G401 (cell line): ENCODE data around the gene ZNF768. TPM values are rescaled to one million over a fixed set of nuclear protein-coding genes. Genes with fewer than 3 reads are reported as not detected.
A peak's percentile ranks its signal among the peaks of the same experiment; 100 is the strongest.

Experiments
- DNase-seq: peaks from one replicate; pipeline ENCODE4 v3.0.0-alpha.2; 2015; ENCODE audit warnings: low spot score
- in situ Hi-C: cut with HindIII; loops from 2 replicates; pipeline ENCODE4 v1.10.0; 2016; ENCODE audit warnings: low sequenced_read_pairs, mixed read lengths
- total RNA-seq: library from RNA; depleted of rRNA; stranded (reverse); fragments of >200 nt; shearing (Covaris generic); gene quantifications from 2 replicates; pipeline ENCODE4 v1.2.3, GENCODE V29; 2014

The ZNF768 gene
- total RNA-seq, 1 experiment from 2014 or later: 96.8 TPM

DNA sequence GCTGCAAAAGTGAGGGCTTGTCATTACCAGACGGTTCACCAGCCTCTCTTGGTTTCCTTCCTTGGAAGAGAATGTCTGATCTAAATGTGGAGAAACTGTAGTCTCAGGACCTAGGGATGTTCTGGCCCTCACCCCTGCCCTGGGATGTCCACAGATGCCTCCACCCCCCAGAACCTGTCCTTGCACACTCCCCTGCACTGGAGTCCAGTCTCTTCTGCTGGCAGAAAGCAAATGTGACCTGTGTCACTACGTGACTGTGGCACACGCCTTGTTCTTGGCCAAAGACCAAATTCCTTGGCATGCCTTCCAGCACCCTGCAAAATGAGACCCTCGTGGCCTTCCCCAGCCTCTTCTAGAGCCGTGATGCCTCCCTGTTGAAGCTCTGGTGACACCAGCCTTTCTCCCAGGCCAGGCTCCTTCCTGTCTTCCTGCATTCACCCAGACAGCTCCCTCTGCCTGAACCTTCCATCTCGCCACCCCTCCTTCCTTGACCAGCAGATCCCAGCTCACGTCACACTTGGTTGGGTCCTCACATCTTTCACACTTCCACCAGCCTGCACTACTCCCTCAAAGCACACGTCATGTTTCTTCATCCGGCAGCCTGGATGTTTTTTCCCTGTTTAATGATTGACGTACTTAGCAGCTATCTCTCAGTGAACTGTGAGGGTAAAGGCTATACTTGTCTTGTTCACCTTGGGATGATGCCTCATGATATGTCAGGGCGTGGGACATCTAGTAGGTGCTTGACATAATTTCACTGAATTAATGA, 4.3 kb downstream of the ZNF768 start:
- no peak for DNase-seq

DNA sequence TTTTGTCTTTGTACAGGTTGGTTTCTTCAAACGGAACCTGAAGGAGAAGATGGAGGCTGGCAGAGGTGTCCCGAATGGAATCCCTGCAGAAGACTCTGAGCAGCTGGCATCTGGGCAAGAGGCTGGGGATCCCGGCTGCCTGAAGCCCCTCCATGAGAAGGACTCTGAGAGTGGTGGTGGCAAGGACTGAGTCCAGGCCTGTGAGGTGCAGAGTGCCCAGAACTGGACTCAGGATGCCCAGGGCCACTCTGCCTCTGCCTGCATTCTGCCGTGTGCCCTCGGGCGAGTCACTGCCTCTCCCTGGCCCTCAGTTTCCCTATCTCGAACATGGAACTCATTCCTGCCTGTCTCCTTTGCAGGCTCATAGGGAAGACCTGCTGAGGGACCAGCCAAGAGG, 4.9 kb downstream of the ZNF768 start:
- in situ Hi-C loops: no loop called here
- no peak for DNase-seq

More for the DNA sequence above, 4.3 kb downstream of the ZNF768 start:
- in situ Hi-C loops: no loop called here

DNA sequence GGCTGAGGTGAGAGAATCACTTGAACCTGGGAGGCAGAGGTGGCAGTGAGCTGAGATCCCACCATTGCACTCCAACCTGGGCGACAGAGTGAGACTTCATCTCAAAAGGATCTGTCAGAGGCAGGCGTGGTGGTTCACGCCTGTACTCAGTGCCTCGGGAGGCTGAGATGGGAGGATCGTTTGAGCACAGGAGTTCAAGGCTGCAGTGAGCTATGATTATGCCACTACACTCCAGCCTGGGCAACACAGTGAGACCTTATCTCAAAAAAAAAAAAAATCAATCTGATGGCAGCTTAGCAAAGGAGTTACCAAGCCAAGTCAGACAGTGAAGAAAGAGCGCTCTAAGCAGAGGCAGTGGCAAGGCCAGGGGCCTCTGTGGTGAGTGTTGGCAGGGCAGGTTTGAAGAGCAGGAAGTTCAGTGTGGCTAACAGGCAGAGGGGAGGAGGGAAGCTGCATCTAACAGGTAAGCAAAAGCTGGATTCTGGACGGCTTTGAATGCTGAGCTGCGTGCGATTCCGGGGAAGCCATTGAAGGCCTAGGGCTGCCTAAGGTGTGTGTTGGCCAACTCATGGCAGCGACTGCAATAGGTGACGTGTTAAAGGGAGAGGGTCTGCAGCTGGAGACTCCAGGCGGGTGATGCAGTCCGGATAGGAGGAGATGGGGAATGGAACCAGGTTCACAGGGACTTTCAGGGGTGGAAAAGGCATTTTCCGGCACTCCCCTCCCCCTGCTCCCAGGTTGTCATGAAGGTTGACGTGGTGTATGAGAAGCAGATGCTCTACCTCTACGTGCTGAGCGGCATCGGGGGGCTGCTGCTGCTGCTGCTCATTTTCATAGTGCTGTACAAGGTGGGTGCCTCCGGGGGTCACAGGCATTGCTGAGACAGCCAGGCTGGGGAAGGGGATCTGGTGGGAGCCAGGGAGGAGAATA, 7.0 kb downstream of the ZNF768 start:
- DNase-seq: no peak

DNA sequence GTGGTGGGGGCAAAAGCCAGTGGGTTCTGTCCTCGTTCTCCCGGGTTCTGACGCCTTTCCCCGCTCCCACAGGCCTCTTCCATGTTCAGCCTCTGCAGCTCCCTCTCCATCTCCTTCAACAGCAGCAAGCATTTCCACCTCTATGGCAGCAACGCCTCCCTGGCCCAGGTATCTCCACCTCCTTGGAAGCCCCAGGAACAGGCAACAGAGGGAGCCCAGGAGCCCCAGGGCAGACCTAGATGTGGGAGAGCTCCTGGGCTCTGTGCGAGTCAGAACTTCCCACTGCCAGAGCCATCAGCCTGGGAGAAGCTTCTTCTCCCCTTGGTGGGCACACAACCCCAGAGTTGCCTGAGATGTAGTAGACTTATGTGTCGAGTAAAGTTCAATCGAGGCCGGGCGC, 7.8 kb downstream of the ZNF768 start:
- in situ Hi-C loops: no loop called here
- DNase-seq: no peak

More for the DNA sequence above, 7.0 kb downstream of the ZNF768 start:
- in situ Hi-C loops: no loop called here

- DNase-seq: no peak
- in situ Hi-C loops: no loop called here
These were observed 11.1 kb downstream of the ZNF768 start for GRCh38 chr16:30515275-30515674.

DNA sequence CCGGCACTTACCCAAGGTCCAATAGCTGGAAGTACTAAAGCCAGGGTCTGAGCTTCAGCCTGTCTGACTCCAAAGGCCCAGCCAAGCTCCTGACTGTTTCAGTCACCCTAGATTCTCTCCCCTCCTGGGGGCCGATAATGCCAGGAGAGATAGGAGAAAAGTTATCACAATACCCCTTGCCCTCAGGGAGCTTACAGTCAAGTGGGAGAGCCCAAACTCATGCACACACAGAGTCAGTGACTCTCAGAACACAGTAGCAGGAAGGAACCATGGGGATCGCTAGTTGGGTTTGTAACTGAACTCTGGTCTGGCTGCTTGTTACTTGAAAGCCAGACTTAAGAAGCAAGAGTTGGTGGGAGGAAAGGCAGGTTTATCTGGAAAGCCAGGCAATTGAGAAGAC, 14.9 kb downstream of the ZNF768 start:
- in situ Hi-C loops: no loop called here

DNA sequence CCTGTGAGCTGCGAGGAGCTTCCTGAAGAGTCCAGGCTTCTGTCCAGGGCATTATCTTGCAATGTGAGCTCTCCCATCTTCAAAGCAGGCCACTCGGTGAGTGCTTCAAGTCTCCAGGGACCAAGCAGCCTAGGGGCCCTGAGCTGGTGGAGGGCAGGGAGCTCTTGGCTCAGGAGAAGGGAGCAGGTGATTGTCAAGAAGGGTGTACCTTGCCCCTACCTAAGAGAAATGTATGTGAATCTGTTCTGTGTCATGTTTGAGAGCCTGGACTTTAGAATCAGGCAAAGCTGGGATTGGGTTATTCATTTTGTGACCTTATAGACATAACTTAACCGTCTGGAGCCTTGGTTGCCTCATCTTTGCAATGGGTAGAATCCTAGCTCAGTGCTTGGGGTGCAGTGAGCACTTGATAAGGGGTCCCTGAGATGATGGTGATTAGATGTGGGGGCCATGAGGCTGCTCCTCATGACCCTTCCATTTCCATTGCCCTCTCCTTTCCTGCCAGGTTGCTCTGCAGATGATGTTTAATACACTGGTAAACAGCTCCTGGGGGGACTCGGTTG, 15.9 kb downstream of the ZNF768 start:
- in situ Hi-C loops: no loop called here
- no peak for DNase-seq

More for the DNA sequence above, 14.9 kb downstream of the ZNF768 start:
- no peak for DNase-seq

- in situ Hi-C loops: no loop called here
- DNase-seq: no peak
These were observed 17.1 kb downstream of the ZNF768 start for GRCh38 chr16:30509081-30509765.

DNA sequence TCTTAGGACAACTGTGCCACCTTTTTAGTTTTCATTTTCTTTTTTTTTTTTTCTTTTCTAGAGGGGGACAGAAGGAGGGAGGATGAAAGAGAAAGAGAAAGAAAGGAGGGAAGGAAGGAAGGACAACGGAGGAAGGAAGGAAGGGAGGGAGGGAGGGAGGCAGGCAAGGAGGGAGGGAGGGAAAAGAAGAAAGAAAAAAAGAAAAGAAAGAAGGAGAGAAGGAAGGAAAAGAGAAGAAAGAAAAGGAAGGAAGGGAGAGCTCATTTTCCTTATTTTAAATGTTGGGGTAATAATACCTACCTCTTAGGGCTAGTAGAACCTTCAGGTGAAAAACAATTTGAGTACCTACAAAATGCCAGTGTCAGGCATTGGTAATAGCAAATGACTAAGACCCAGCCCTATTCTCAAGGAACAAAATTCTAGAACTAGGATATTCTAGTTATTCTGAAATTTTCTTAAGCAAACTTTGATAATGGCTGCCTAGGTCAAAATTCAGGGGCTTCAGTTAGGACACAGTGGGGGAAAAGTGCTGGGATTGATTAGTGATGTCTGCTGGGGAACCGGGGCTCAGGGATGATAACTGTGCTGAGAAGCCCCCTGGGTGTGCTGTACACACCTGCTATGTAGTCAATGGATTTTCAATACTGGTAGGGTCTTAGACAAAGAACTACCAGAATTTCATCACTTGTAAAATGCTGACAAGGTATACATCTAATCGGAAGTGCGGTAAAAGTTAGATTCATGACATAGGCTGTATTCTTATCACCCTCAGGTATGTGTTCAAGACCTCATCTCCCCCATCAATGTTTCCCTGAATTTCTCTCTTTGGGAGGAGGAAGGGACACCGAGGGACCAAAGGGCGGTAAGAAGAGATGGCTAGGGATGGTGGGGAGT, 22.7 kb downstream of the ZNF768 start:
- in situ Hi-C loops: no loop called here
- no peak for DNase-seq

DNA sequence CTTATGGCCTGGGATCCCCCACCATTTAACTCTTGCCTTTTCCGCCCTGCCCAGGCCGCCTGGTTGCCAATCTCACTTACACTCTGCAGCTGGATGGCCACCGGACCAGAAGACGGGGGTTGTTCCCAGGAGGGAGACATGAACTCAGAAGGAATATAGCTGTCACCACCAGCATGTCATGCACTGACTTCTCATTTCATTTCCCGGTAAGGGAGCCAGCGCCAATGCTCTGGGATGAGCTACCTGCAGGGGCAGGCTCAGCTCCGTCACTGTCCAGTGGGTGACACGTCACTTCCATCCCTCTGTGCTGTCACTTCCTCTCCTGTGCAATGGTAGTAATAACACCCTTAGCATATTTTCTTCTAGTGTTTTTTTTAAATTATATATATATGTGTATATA, 27.1 kb downstream of the ZNF768 start:
- in situ Hi-C loops: no loop called here
- peak; percentile 55 for DNase-seq

DNA sequence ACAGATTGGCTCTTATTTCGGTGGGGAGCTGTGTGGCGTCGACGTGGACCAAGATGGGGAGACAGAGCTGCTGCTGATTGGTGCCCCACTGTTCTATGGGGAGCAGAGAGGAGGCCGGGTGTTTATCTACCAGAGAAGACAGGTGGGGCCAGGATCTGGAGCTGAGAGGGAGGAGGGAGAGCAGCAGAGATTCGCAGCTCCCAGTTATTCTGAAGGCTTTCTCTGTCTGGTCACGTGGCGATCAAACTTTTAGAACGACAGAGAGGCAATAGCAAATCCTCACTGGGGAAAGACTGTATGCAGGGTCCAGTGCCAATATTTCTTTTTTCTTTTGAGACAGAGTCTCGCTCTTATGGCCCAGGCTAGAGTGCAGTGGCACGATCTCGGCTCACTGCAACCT, 31.7 kb downstream of the ZNF768 start:
- no peak for DNase-seq
- in situ Hi-C loops: no loop called here

GRCh38 chr16:30493941-30494488, 32.4 kb downstream of the ZNF768 start:
- in situ Hi-C loops: no loop called here
- DNase-seq: no peak

DNA sequence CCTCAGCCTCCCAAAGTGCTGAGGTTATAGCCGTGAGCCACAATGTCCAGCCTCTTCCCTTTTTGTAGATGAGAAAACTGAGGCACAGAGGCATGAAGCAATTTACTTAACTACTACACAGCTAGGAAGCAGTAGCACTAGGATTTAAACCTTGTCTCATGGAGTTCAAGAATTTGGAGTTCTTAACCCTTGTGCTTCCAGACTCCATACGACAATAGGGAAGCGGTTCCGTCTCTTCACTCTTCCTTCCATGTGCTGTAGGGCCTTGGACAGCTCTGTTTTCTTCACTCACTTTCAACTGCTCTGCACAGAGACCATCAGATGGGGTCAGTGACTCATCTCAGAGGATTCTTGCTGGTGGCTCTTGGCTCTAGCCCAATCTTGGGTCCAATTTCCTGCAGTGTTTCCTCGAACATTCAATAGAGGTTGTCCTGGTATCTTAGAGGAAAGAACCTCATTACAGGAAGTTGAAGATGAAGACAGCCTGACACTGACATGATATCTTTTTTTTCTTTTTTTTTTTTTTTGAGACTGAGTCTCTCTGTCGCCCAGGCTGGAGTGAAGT, 34.5 kb downstream of the ZNF768 start:
- DNase-seq: no peak
- in situ Hi-C loops: no loop called here

- DNase-seq: no peak
- in situ Hi-C loops: no loop called here
These were observed 35.1 kb downstream of the ZNF768 start for GRCh38 chr16:30491229-30491628.

- in situ Hi-C loops: no loop called here
- no peak for DNase-seq
These were observed 36.2 kb downstream of the ZNF768 start for GRCh38 chr16:30490210-30490609.

DNA sequence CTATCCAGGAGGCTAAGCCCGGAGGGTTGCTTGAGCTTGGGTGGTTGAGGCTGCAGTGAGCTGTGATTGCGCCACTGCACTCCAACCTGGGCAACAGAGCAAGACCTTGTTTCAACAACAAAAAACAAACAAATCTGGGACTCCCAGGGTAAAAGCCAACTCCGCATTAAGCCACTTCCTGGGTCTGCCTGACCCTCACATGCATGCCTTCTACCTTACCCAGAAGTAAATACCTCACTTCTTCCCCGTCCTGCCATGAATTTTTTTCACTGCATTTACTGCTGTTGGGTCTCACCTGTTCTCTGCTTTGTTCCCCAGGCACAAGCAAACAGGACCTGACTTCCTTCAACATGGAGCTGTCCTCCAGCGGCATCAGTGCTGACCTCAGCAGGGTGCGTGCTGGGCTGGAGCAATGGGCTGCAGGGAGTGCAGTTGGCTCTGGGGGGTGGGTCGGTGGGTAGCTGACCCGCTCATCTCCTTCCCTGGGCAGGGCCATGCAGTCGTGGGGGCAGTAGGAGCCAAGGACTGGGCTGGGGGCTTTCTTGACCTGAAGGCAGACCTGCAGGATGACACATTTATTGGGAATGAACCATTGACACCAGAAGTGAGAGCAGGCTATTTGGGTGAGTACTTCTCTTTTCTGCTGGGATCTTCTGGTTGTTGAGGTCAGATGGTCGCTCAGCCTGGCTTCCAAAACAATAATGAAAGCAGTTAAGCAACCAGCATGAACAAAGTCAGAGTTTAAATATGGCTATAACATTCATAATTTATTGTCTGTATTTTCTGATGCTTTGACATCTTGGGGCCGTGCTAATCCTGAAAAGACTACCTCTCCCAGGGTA, 37.4 kb downstream of the ZNF768 start:
- no peak for DNase-seq

GRCh38 chr16:30485818-30486436, 40.4 kb downstream of the ZNF768 start:
- in situ Hi-C loops: no loop called here
- no peak for DNase-seq

More for the DNA sequence above, 37.4 kb downstream of the ZNF768 start:
- in situ Hi-C loops: no loop called here
